COLO829 (cell line): ENCODE data around the gene SLC6A6.

ENCODE experiments used
- DNase-seq: peaks from one replicate; pipeline ENCODE4 v3.0.0; 2012; ENCODE audit warnings: low spot score

SLC6A6 gene

GRCh38 chr3:14487821-14488220 lies 85.4 kb downstream of the SLC6A6 start:
- DNase-seq = no peak

GRCh38 chr3:14488286-14489041 lies 86.1 kb downstream of the SLC6A6 start:
- DNase-seq = no peak

- DNase-seq = no peak
Observed at GRCh38 chr3:14489641-14490040, 87.2 kb downstream of the SLC6A6 start.

GRCh38 chr3:14490255-14490654 lies 87.8 kb downstream of the SLC6A6 start:
- no peak for DNase-seq

- no peak for DNase-seq
Observed at GRCh38 chr3:14490831-14491230, 88.4 kb downstream of the SLC6A6 start.

- DNase-seq = no peak
Observed at GRCh38 chr3:14491396-14492190, 89.2 kb downstream of the SLC6A6 start.

GRCh38 chr3:14492948-14493881 lies 90.8 kb downstream of the SLC6A6 start:
- DNase-seq = no peak

- no peak for DNase-seq
Observed at GRCh38 chr3:14494279-14494972, 92.0 kb downstream of the SLC6A6 start.

- no peak for DNase-seq
Observed at GRCh38 chr3:14494973-14495300, 92.5 kb downstream of the SLC6A6 start.

GRCh38 chr3:14496351-14496750 lies 93.9 kb downstream of the SLC6A6 start:
- no peak for DNase-seq

GRCh38 chr3:14497321-14497720 lies 94.9 kb downstream of the SLC6A6 start:
- DNase-seq = no peak

- no peak for DNase-seq
Observed at GRCh38 chr3:14502472-14502871, 100.1 kb downstream of the SLC6A6 start.

GRCh38 chr3:14503033-14503705 lies 100.8 kb downstream of the SLC6A6 start:
- no peak for DNase-seq

GRCh38 chr3:14503706-14504065 lies 101.3 kb downstream of the SLC6A6 start:
- no peak for DNase-seq

GRCh38 chr3:14505001-14505802 lies 102.8 kb downstream of the SLC6A6 start:
- DNase-seq = no peak

GRCh38 chr3:14505803-14506500 lies 103.5 kb downstream of the SLC6A6 start:
- DNase-seq = no peak

GRCh38 chr3:14506626-14507304 lies 104.4 kb downstream of the SLC6A6 start:
- DNase-seq = no peak

GRCh38 chr3:14507305-14507741 lies 104.9 kb downstream of the SLC6A6 start:
- no peak for DNase-seq
